A549 (cell line): Measurements from ENCODE around the gene C2CD3. TPM values are rescaled to one million over a fixed set of nuclear protein-coding genes. Genes with fewer than 3 reads are reported as not detected.

Experiments used
- ATAC-seq, 2 experiments: fragments of 200-7000 bp in 1 of 2; fragments of >200 bp in 1 of 2; cut with Nextera tagmentation in 1 of 2; cut with Tn5 transposase in 1 of 2; 3 replicates each; pipeline versions ENCODE4 v1.8.0 to v1.9.1; 2018 to 2020; ENCODE audit warnings: mild to moderate bottlenecking in 1 of 2, moderate library complexity in 1 of 2
- CTCF ChIA-PET: fragments of 300-600 bp; sonication (Branson Sonifier 250); formaldehyde crosslinking; extraction: SDS; loops from one replicate; lab custom pipeline; 2021; ENCODE audit warnings: antibody characterized with exemption, inconsistent platforms; lab: Yijun Ruan, JAX
- POLR2A ChIA-PET: fragments of 350-600 bp; formaldehyde crosslinking; extraction: SDS; loops from one replicate; lab custom pipeline; 2021; ENCODE audit warnings: antibody characterized with exemption, inconsistent platforms; lab: Yijun Ruan, JAX
- DNase-seq, 2 experiments: peaks; one replicate each; pipeline versions ENCODE4 v3.0.0 to v3.0.0-alpha.2; 2011 to 2016; ENCODE audit warnings: low read depth in 1 of 2, low spot score in 1 of 2
- FAIRE-seq: peaks from 2 replicates; lab custom pipeline; 2011; peaks lifted over from hg19 to GRCh38; lab: Jason Lieb, UNC
- H3K27ac ChIP-seq, 2 experiments: fragments of >200 bp; sonication (Bioruptor Twin); formaldehyde crosslinking; 3 replicates each; pipeline ENCODE4 v1.5.1; 2016 to 2017
- H3K4me1 ChIP-seq: fragments of >200 bp; sonication (Bioruptor Twin); formaldehyde crosslinking; 3 replicates; pipeline ENCODE4 v1.6.1; 2016
- H3K4me2 ChIP-seq: fragments of >200 bp; sonication (Bioruptor Twin); formaldehyde crosslinking; 3 replicates; pipeline ENCODE4 v1.6.1; 2016
- H3K4me3 ChIP-seq: fragments of >200 bp; sonication (Bioruptor Twin); formaldehyde crosslinking; 3 replicates; pipeline ENCODE4 v1.5.1; 2016
- H3K9me3 ChIP-seq: fragments of >200 bp; sonication (Bioruptor Twin); formaldehyde crosslinking; 3 replicates; pipeline ENCODE4 v1.6.1; 2016
- EHF ChIP-seq: fragments of 250-450 bp; sonication (Bioruptor Pico); IDR thresholded peaks from 2 replicates; pipeline ENCODE4 v1.5.0; 2020; ENCODE audit warnings: mild to moderate bottlenecking
- EHMT2 ChIP-seq: fragments of 200-600 bp; sonication (generic); IDR thresholded peaks from 2 replicates; pipeline ENCODE4 v1.6.1; 2016; ENCODE audit warnings: antibody characterized with exemption, low read depth, mild to moderate bottlenecking, moderate library complexity
- EP300 ChIP-seq, 2 experiments: fragments of >200 bp; sonication (Bioruptor Twin); formaldehyde crosslinking; IDR thresholded peaks; 2 replicates in 1 of 2; 3 replicates in 1 of 2; pipeline ENCODE4 v1.6.1; 2016 to 2017
- ESRRA ChIP-seq: fragments of 150-350 bp; IDR thresholded peaks from 2 replicates; pipeline ENCODE4 v1.6.1; 2014; ENCODE audit warnings: mild to moderate bottlenecking, low read length, borderline replicate concordance
- FOXS1 ChIP-seq: fragments of 250-450 bp; sonication (Bioruptor Pico); IDR thresholded peaks from 2 replicates; pipeline ENCODE4 v1.5.0; 2020; ENCODE audit warnings: mild to moderate bottlenecking, moderate library complexity
- GATA3 ChIP-seq: IDR thresholded peaks from 2 replicates; pipeline ENCODE4 v1.6.1; 2012; ENCODE audit warnings: borderline replicate concordance
- HDAC2 ChIP-seq: fragments of 200-600 bp; sonication (generic); IDR thresholded peaks from 2 replicates; pipeline ENCODE4 v1.6.1; 2016
- HEYL ChIP-seq: fragments of 250-450 bp; sonication (Bioruptor Pico); IDR thresholded peaks from 2 replicates; pipeline ENCODE4 v1.8.0; 2021; ENCODE audit warnings: mild to moderate bottlenecking, moderate library complexity
- HMGXB4 ChIP-seq: fragments of 250-450 bp; sonication (Bioruptor Pico); IDR thresholded peaks from 2 replicates; pipeline ENCODE4 v1.5.0; 2021; ENCODE audit warnings: mild to moderate bottlenecking, moderate library complexity, borderline replicate concordance
- HOXA7 ChIP-seq: fragments of 250-450 bp; sonication (Bioruptor Pico); IDR thresholded peaks from 2 replicates; pipeline ENCODE4 v1.5.0; 2020; ENCODE audit warnings: mild to moderate bottlenecking, moderate library complexity
- JUN ChIP-seq, 2 experiments: fragments of >200 bp; sonication (Bioruptor Twin); formaldehyde crosslinking; IDR thresholded peaks; 2 replicates in 1 of 2; 3 replicates in 1 of 2; pipeline ENCODE4 v1.6.1; 2016 to 2017
- KDM1A ChIP-seq: fragments of 200-600 bp; sonication (generic); IDR thresholded peaks from 2 replicates; pipeline ENCODE4 v1.6.1; 2016; ENCODE audit warnings: low read depth, mild to moderate bottlenecking
- MAFK ChIP-seq: fragments of 450-650 bp; IDR thresholded peaks from 2 replicates; pipeline ENCODE4 v1.6.1; 2014; ENCODE audit not compliant: partially characterized antibody
- NPAS2 ChIP-seq: fragments of 250-450 bp; sonication (Bioruptor Pico); IDR thresholded peaks from 2 replicates; pipeline ENCODE4 v1.8.0; 2022; ENCODE audit warnings: mild to moderate bottlenecking, moderate library complexity, borderline replicate concordance
- POLR2A ChIP-seq: IDR thresholded peaks from 2 replicates; pipeline ENCODE4 v1.6.1; 2012; ENCODE audit warnings: mild to moderate bottlenecking, low read length
- POLR2AphosphoS2 ChIP-seq: conservative IDR thresholded peaks from 2 replicates; pipeline ENCODE4 v1.6.1; 2012; ENCODE audit warnings: low read length, improper control_type of control experiment, inconsistent platforms
- RARB ChIP-seq: fragments of 250-450 bp; sonication (Bioruptor Pico); IDR thresholded peaks from 2 replicates; pipeline ENCODE4 v1.8.0; 2021; ENCODE audit warnings: mild to moderate bottlenecking, moderate library complexity
- RCOR1 ChIP-seq: fragments of 150-350 bp; IDR thresholded peaks from 2 replicates; pipeline ENCODE4 v1.6.1; 2014; ENCODE audit warnings: antibody characterized with exemption, low read length, low read depth
- RFX5 ChIP-seq: fragments of 450-650 bp; IDR thresholded peaks from 2 replicates; pipeline ENCODE4 v1.7.1; 2014; ENCODE audit warnings: antibody characterized with exemption, mild to moderate bottlenecking, moderate library complexity
- TP53 ChIP-seq: fragments of 250-450 bp; sonication (Bioruptor Pico); IDR thresholded peaks from 2 replicates; pipeline ENCODE4 v1.5.0; 2021; ENCODE audit warnings: mild to moderate bottlenecking, moderate library complexity
- ZNF302 ChIP-seq: fragments of 250-450 bp; sonication (Bioruptor Pico); IDR thresholded peaks from 2 replicates; pipeline ENCODE4 v1.9.0; 2021; ENCODE audit warnings: inconsistent platforms, mild to moderate bottlenecking, moderate library complexity
- WGBS: methylation state at CpG from one replicate; pipeline ENCODE4 v1.1.6; 2017; ENCODE audit errors: missing lambda C conversion rate; 5-methylcytosine and 5-hydroxymethylcytosine counted together
- polyA plus RNA-seq, 4 experiments: library from polyadenylated mRNA; depleted of rRNA in 3 of 4; stranded (reverse); fragments of >200 nt; fragmentation: RNase III in 1 of 4; extraction: RNeasy Plus Mini Kit Qiagen cat#74134 plus additional on column Dnase treatment in 1 of 4; gene quantifications; 2 replicates in 3 of 4; 3 replicates in 1 of 4; pipeline ENCODE4 v1.2.3, GENCODE V29; 2011 to 2017
- TF ChIP-seq, protein P1 (sequence below): fragments of 200-600 bp; sonication (generic); IDR thresholded peaks from 2 replicates; pipeline ENCODE4 v1.6.1; 2016; ENCODE audit warnings: antibody characterized with exemption, mild to moderate bottlenecking, moderate library complexity

Gene C2CD3
- polyA plus RNA-seq, 2 of the 4 experiments (the other 2 are of a cell fraction): 15.2 to 19.8 TPM

DNA sequence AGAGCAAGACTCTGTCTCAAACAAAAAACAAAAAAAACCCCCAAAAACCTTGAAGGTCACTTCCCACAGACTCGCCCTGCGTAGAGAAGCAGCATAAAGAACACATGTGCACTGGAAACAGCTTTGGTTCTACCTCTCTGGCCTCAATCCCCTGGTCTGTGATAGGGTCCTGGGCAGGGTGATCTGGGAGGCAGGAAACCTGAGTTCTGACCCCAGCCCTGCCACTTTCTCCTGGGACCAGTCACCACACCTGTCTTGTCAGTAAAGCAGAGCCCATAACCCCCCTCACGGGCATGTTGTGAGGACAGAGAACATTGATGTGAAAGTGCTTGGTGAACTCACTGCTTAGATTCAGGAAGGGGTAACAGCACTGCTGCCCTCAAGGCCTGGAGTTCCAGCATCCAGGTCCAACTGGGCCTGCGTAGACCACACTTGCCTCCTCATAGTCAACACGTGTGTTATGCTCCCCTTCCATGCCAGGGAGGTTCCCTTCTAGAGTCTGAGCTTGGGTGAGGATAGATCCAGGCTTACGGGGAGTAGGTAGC is 199.6 kb downstream of the C2CD3 start:
- ATAC-seq (no peak), DNase-seq (no peak), FAIRE-seq (no peak)
- ChIA-PET POLR2A (no interaction called here), CTCF (interaction anchor here (1.9 kb wide), 1 partner anchor 8 kb away, joined by 14 read pairs; no protein-coding TSS in a partner anchor)
- H3K4me3 ChIP-seq: no peak overlapping the region
- peaks cover 6% of the 10 kb centered on the region; the same call in 2 of the 3 replicates for H3K4me1 ChIP-seq
- no peak overlapping the region for H3K27ac ChIP-seq
- no peak overlapping the region for H3K4me2 ChIP-seq
- no peaks in the 10 kb centered on the region for H3K9me3 ChIP-seq
- no peak for TF ChIP-seq EP300 (IDR thresholded peaks at IDR 0.05)
- no peak for TF ChIP-seq FOXS1 (CRISPR knock-in tag)
- no peak for TF ChIP-seq RARB
- no peak for TF ChIP-seq TP53 (CRISPR knock-in tag)
- TF ChIP-seq HMGXB4 (CRISPR knock-in tag): no peak
- TF ChIP-seq HOXA7 (CRISPR knock-in tag): no peak
- no peak for TF ChIP-seq MAFK
- TF ChIP-seq KDM1A: no peak
- no peak for TF ChIP-seq ZNF302
- no peak for TF ChIP-seq EHF (CRISPR knock-in tag)
- no peak for TF ChIP-seq POLR2AphosphoS2
- WGBS: 85% methylated on average over 6 of the region's 6 CpGs

- FAIRE-seq: no peak
- peak; percentile 9 to 15; a peak in 2 of 6 replicates for ATAC-seq
Observed at GRCh38 chr11:73969991-73970800, 200.6 kb downstream of the C2CD3 start.

DNA sequence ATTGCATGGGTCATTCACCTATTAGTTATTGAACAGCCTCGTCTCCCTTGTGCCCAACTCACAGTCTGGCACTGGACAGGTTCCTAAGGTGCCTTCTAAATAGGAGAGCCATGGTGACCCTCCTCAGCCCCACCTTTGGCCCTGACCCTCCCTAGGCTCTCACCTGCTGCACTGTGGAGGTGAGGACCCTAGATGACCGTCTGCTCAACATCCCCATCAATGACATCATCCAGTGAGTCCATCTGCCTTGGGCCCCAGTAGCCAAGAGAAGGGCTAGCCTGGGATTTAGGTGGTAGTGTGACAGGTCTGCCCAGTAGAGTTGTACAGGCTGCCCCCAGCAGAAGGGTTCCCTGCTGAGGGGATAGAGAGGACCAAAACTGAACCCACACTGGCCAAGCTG is 201.7 kb downstream of the C2CD3 start:
- no peak for FAIRE-seq

More at GRCh38 chr11:73969991-73970800, 200.6 kb downstream of the C2CD3 start:
- TF ChIP-seq, protein P1, sequence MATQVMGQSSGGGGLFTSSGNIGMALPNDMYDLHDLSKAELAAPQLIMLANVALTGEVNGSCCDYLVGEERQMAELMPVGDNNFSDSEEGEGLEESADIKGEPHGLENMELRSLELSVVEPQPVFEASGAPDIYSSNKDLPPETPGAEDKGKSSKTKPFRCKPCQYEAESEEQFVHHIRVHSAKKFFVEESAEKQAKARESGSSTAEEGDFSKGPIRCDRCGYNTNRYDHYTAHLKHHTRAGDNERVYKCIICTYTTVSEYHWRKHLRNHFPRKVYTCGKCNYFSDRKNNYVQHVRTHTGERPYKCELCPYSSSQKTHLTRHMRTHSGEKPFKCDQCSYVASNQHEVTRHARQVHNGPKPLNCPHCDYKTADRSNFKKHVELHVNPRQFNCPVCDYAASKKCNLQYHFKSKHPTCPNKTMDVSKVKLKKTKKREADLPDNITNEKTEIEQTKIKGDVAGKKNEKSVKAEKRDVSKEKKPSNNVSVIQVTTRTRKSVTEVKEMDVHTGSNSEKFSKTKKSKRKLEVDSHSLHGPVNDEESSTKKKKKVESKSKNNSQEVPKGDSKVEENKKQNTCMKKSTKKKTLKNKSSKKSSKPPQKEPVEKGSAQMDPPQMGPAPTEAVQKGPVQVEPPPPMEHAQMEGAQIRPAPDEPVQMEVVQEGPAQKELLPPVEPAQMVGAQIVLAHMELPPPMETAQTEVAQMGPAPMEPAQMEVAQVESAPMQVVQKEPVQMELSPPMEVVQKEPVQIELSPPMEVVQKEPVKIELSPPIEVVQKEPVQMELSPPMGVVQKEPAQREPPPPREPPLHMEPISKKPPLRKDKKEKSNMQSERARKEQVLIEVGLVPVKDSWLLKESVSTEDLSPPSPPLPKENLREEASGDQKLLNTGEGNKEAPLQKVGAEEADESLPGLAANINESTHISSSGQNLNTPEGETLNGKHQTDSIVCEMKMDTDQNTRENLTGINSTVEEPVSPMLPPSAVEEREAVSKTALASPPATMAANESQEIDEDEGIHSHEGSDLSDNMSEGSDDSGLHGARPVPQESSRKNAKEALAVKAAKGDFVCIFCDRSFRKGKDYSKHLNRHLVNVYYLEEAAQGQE: no peak
- TF ChIP-seq HDAC2: no peak
- no peak for TF ChIP-seq NPAS2
- Histone ChIP-seq H3K9me3 (no peaks in the 10 kb centered on the region), H3K4me3 (no peak overlapping the region), H3K4me2 (no peak overlapping the region), H3K27ac (no peak overlapping the region), H3K4me1 (peaks cover 8% of the 10 kb centered on the region; the same call in 2 of the 3 replicates)
- no peak for DNase-seq
- CTCF ChIA-PET: interaction anchor here (0.9 to 1.1 kb wide), 2 partner anchors 9 to 479 kb away, joined by 3 to 4 read pairs; no protein-coding TSS in a partner anchor
- 89% methylated on average over 13 of the region's 13 CpGs for WGBS
- POLR2A ChIA-PET: no interaction called here

More for the DNA sequence above, 201.7 kb downstream of the C2CD3 start:
- DNase-seq (no peak), ATAC-seq (no peak; a peak in 1 of 6 replicates)
- H3K4me2 ChIP-seq: no peak overlapping the region
- POLR2A ChIA-PET: no interaction called here
- 69% methylated on average over 2 of the region's 2 CpGs for WGBS
- no peaks in the 10 kb centered on the region for H3K9me3 ChIP-seq
- H3K27ac ChIP-seq: no peak overlapping the region
- no peak overlapping the region for H3K4me3 ChIP-seq
- peaks cover 8% of the 10 kb centered on the region; the same call in 2 of the 3 replicates for H3K4me1 ChIP-seq
- CTCF ChIA-PET: no interaction called here
- TF ChIP-seq GATA3 (no peak), NPAS2 (no peak), HEYL (CRISPR knock-in tag) (no peak), EHMT2 (no peak), POLR2A (no peak), KDM1A (no peak), RFX5 (no peak), ZNF302 (no peak), HOXA7 (CRISPR knock-in tag) (no peak), ESRRA (no peak), JUN (IDR thresholded peaks at IDR 0.05) (no peak), HDAC2 (no peak), RCOR1 (no peak)
